GM18526 (cell line): Measurements from ENCODE around the gene TADA2A.

Source experiments
- POLR2A ChIP-seq: IDR thresholded peaks from 3 replicates; pipeline ENCODE4 v1.6.1; 2011; ENCODE audit not compliant: insufficient read length; ENCODE audit errors: extremely low read depth

TADA2A gene

DNA sequence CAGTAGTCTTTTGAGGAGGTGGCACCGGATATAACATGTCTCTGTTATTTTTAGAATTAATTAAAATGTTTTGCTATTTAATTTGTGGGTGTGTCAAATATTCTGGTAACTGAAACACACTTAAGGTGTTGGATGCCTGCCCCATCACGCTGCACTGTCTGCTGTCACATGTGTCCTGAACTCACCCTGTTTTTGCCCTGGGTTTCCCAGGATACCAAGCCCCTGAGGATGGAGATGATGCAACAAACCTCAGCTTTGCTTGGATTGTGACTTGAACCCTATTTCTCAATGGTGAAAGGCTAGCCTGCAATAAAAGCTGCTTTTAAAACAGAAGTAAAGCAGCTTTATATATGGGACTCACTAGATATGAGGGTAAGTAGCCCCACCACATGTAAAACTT lies 71.5 kb downstream of the TADA2A start:
- TF ChIP-seq POLR2A: no peak

DNA sequence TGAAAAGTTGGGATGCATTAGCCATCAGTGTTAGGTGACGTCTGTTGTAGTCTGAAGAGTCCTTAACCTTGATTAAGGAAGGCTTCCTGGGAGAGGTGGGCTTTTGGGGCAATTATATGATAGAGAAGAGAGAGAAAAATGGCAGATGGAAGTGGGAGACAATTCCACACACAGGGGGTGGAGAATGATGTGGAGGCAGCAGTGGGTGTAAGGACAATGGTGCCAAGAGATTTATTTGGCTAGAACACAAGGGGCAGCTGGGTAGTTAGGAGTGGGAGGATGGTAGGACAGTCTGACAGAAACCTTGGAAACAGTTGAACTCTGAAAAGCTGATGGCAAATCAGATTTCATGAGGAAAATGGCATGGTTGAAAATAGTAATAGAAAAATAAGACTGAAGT lies 72.3 kb downstream of the TADA2A start:
- no peak for TF ChIP-seq POLR2A

DNA sequence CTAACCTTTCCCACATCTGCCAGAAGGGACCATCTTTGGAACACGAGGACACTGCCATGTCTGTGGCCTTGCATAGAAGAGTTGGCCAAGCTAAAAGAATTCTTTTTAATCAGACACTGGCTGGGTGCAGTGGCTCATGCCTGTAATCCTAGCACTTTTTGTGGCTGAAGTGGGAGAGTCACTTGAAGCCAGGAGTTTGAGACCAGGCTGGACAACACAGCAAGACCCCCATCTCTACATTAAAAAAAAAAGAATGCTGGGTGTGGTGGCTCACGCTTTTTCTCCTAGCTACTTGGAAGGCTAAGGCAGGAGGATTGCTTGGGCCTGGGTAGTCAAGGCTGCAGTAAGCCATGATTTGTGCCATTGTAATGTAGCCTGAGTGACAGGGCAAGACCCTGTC lies 73.7 kb downstream of the TADA2A start:
- TF ChIP-seq POLR2A: no peak

DNA sequence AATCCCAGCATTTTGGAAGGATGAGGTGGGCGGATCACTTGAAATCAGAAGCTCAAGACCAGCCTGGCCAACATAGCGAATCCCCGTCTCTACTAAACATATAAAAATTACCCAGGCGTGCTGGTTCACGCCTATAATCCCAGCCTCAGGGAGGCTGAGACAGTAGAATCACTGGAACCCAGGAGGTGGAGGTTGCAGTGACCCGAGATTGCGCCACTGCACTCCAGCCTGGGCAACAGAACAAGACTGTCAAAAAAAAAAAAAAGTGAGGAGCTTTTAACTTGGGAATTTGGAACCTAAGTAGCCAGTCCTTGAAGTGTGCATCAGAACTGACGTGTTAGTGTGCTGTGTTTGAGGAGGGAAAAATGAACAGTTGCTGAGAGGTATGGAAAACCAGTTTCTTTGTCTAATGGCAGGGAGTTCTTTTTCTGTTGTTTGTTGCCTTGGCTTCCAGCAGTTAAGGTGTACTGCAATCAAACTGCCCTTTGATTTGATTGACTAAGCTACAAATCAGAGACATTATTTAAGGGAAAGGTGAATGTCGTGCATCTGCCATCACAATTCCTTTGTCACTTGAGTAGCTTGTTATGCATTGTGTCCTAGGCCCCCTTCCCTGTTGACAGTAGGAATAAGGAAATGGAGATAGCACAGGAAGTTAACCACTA lies 74.4 kb downstream of the TADA2A start:
- no peak for TF ChIP-seq POLR2A

DNA sequence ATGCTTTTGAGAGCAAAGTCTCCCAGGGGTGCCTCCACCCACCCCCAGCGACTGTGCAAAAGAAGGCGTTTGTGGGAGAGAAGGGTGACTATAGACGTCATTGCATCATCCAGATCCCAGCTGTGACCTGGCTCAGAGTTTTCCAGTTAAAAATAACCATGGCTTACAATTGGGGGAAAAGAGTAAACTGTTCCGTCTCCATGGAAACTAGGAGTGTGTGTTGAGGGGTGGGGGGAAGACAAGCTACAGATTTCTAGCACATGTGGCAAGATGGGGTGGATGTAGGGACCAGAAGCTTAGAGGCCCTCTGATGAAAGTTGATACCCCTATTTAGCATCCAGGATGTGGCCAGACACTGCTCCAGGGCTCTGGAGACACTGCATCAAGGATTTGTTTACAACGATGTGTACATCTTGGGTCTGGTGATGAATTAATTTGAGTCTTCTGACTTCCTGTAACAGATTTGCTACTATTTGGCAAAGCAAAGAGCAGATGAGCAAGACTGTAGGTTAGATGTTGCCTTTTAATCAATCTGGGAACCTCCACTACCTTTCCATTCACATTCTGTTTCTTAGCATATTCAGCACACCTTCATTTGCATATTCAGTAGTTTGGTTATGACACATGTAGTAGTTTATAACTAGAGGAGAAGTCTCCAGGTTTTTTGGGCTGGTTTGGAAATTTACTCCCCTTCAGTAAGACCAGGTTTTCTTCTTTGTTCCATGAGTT lies 76.8 kb downstream of the TADA2A start:
- no peak for TF ChIP-seq POLR2A

DNA sequence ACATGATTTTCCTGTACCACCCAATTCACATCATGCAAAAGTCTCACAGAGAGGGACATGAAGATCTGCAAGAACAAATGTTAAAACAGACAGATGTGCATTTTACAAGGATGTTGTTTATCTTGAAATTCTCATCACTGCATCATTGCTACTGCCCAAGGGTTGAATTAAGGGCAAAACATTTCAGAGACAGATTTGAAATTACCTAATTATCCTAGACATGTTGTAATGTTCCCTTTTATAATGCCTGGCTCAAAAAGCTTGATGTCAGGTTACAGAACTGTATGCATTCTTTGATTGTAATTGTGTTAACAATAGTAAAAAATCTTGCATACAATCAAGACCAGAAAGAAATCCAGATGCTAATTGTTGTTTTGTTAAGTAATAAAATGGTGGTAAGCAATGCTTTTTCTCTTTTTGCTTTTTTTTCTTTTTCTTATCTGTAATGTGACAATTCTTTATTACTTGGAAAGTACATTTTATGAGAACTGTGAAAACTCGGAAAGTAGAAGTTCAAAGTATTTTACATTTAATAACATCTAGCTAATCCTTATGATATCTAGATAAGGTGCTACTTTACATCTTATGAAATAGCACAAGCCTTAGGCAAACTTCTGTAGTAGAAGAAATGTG lies 79.4 kb downstream of the TADA2A start:
- TF ChIP-seq POLR2A: no peak

DNA sequence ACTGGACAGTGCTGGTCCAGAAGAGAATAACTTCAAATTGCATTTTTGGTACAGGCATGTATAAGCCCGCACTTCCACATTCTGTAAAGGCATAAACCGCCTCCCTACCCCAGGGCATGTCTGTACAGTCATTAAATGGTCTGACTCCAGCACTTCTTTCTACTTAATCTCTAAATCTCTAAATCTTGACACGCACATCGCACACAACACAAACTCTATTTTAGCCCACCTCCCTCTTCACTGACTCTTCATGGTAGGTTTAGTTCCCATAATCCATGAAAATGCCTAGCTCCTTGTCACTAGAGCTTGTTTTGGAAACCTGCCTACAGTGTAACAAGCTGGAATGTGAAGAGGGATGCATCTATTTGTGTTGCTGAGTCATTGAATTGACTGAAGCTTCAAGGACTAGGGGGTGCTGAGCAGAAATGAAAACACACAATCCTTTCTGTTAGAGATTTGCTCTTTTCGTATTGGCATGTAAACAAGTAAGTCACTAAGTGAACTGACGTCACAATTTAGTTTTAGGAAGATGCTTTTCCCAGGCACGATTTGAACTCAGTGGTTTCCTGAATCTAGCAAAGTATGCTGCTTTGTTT lies 81.4 kb downstream of the TADA2A start:
- no peak for TF ChIP-seq POLR2A

DNA sequence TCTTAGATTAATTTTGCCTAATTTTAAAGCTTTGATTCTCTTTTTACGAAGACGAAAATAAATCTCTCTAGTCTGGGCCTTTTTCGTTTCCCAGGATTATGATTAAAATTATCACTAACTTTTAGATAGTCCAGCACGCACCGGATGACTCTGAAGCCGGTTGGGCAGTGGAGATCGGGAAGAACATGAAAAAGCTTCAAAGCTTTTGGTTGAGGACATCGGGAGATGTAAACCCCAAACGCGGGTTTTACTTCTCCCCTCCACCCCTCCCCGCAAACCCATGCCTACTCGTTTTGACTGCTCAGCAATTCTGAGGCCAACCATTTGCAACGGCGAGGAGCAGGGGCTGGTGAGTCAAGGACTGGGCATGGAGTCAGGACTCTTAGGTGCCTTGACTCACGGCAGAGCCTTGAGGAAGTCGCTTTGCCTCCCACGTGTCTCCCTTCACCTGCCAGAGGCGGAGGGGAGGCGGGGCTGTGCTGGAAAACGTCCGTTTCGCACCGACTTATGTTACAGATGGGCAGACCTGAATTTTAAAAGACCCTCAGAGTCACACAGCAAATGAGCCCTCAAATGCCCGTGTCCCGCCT lies 82.0 kb downstream of the TADA2A start:
- TF ChIP-seq POLR2A: no peak

DNA sequence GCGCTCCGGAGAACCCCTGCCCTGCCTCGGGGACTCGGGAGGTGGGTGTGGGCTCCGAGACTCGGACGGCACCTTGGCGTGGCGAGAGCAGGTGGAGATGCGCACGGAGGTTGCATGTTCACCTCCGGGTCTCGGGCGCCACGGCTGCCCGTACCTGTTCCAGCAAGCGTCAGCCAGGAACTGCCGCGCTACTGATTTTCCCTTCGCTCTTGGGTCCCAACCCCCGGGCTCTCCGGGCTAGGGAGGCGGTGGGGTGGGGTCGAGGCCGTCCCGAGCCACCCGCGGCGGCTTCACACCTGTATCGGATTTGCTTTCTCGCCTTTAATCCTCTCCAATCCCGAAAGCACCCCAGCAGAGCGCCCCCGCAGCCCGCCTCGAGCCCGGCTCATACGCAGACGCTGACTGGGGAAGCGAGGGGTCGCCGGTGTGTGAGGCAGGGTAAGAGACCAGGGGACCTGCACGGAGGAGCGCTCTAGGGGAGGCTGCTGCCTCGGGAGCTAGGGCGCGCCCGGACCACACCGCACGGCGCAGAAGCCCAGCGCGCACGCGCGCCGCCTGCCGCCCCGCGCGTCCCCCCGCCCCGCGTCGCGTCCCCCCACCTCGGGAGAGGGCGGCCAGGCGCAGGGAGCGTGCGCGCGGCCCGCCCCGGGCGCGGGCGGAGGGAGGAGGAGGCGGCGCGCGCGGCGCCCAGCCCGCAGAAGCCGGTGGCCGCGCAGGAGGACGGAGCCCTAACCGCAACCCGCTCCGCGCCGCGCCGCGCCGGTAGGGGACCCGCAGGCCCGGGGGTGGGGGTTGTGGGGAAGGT lies 82.7 kb downstream of the TADA2A start, which contains the start of gene DUSP14:
DUSP14 (plus strand) TSS at position 695 of the 805 bp plus-strand sequence. CDS start 22,382 bp downstream, outside the sequence.
- TF ChIP-seq POLR2A: peak; percentile 73

DNA sequence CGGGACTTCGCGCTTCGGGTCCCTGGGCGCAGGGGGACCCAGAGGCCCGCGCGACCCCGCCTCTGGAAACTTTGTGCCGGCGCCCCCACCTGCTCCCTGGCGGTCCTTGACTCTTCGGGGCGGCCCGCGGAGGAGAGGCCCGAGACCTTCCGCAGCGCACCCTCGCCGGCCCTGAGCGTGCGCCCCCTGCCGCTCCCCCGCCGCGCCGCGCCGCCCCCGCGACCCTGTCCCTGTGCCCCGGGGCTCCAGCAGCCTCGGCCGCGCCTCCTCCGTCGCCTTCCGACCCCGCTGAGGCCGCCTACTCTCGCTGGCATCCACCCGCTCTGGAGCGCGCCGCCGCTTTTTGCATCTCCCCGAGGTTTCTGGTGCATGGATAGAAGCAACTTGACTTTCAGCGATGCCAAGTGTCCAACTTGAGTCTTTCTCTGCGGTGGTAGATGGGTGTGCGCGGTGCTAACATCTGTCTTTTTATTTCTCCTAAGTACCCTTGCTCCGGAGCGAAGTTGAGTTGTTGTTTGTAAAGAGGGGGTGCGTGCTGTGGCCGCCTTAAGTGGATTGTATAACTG lies 83.4 kb downstream of the TADA2A start:
- no peak for TF ChIP-seq POLR2A

DNA sequence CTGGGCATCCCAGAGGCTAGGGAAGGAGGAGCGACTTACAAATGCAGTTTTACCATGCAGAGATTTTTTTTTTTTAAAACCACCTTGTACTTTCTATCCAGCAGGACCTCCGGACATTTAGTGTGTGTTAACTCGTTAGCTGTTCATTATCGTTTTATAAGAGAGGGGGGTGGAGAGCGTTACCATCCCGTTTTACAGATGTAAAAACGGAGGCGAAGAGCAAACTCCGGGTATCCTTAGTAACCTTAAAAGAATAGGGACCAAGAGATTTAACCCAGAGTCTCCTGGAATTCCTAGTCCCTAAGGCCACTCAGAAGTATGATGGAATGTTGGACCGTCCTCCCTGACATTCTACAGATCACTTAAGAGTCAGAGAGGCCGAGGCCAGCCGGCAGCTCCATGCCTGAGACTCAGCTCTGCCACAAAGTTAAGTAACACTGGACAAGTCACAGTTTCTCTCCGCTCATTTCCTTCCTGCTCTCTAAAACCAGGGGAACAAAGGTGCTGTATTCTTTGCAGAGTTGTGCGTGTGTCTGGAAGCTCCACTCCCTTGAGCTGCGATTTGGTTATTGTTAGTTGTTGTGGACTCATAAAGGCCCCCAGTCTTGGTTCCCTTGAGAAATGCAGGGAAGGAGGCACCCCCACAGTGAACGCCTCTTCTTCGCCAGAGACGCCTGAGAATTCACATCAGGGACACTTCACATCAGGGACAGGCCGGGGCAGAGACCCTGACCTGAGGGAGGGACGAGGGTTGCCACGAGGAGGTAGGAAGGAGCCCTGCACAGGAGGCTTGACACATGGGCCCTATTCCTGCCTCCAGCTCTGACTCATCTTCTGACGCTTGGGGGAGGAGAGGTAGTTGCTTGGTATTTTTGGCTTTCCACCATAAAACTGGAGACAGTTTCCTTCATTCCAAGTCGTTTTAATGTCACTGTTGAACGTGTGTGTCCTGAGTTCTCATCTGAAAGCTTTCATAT lies 84.2 kb downstream of the TADA2A start:
- no peak for TF ChIP-seq POLR2A

DNA sequence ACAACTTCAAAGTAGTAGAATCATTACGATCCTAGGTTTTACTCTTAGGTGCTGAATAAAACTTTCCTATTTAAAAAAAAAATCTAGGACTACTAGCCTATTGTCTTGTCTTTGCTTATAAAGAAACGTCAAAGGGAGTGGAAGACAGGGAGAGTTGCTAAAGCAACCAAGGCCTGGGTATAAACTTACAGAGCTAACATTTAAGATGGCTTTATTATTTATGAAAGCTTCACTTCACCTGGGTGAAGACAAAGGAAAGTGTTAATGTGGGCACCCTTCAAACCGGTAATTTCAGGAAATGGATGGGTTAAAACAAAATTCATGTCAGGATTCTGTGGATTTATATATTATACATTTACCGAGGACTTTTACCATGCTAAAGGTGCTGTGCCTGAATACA lies 85.5 kb downstream of the TADA2A start:
- no peak for TF ChIP-seq POLR2A
